ENCODE measurements around the gene TSPEAR.
"Not testable (repeated sequence)": the region's sequence is repeated elsewhere in the genome, so short reads cannot be mapped to it uniquely, and the experiment has no call there.

Gene TSPEAR

GRCh38 chr21:44508711-44509445 is 202.5 kb downstream of the TSPEAR start:
- 91 to 93% methylated on average over 22 of the region's 30 CpGs for WGBS, 2 experiments (ENCODE audit: insufficient coverage in 2 of 2)
- Histone ChIP-seq H3K4me3 (ENCODE audit: extremely low read depth, insufficient read depth, low read length, poor library complexity, severe bottlenecking) (no peak overlapping the region), H3K9me3 (ENCODE audit: control insufficient read depth, low read length) (no peaks in the 10 kb centered on the region), H3K36me3 (ENCODE audit: control insufficient read depth, insufficient read depth, low read length) (no peaks in the 10 kb centered on the region), H3K27ac (ENCODE audit: low read depth, low read length, severe bottlenecking) (no peak overlapping the region), H3K4me1 (ENCODE audit: control insufficient read depth, insufficient read depth, low read length, poor library complexity, severe bottlenecking) (peaks cover 2% of the 10 kb centered on the region)

DNA sequence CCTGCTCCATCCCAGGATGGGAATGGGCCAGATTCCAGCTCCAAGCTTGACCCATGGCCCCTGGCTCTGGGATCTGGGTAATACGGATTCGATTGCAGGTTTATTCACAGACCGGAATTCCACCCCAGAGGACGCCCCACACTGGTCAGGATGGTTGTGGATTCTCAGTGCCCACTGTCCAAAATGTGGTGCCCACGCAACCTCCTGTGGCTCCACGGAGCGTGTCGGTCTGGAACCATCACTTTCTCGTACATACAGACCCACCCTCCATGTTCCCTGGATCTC is 203.0 kb downstream of the TSPEAR start:
- WGBS, 2 experiments (ENCODE audit: insufficient coverage in 2 of 2): 85 to 98% methylated on average over 9 of the region's 9 CpGs
- no peaks in the 10 kb centered on the region for H3K36me3 ChIP-seq (ENCODE audit: control insufficient read depth, insufficient read depth, low read length)
- H3K4me3 ChIP-seq (ENCODE audit: extremely low read depth, insufficient read depth, low read length, poor library complexity, severe bottlenecking): no peak overlapping the region
- no peak overlapping the region for H3K27ac ChIP-seq (ENCODE audit: low read depth, low read length, severe bottlenecking)
- H3K9me3 ChIP-seq (ENCODE audit: control insufficient read depth, low read length): no peaks in the 10 kb centered on the region
- H3K4me1 ChIP-seq (ENCODE audit: control insufficient read depth, insufficient read depth, low read length, poor library complexity, severe bottlenecking): peaks cover 2% of the 10 kb centered on the region

DNA sequence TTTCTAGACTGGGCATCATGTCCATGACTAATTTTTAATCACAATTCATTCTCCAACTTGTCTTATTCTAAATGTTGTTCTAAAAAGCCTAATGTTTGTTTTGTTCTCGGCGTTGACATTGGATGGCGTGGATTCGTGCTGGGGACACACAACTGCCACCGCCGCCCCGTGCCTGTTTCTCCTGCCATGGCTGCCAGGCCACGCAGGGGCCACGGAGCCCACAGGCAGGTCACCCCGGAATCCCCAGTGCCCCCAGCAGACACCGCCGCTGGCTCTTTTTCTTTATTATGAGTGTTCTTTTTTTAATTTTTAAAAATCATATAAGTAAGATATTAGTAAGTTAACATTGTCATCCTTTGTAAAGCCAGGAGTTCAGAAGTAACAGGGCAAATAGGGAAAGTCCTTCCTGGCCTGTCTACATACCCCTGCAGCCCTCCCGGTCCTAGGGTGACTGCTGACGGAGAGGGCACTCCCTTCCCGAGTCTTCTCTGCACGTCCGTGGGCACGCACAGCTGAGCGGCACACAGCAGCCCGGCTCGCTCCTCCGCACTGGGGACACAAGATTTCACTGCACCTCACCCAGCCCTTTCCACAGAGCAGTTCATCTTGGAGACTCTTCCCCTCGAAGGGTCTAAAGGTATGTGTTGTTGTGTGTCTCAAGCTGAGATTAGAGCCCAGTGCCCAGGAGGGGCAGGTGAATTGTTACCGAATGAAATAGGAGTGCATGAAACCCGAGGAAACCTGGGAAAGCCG is 203.5 kb downstream of the TSPEAR start:
- no peak overlapping the region for H3K4me3 ChIP-seq (ENCODE audit: extremely low read depth, insufficient read depth, low read length, poor library complexity, severe bottlenecking)

DNA sequence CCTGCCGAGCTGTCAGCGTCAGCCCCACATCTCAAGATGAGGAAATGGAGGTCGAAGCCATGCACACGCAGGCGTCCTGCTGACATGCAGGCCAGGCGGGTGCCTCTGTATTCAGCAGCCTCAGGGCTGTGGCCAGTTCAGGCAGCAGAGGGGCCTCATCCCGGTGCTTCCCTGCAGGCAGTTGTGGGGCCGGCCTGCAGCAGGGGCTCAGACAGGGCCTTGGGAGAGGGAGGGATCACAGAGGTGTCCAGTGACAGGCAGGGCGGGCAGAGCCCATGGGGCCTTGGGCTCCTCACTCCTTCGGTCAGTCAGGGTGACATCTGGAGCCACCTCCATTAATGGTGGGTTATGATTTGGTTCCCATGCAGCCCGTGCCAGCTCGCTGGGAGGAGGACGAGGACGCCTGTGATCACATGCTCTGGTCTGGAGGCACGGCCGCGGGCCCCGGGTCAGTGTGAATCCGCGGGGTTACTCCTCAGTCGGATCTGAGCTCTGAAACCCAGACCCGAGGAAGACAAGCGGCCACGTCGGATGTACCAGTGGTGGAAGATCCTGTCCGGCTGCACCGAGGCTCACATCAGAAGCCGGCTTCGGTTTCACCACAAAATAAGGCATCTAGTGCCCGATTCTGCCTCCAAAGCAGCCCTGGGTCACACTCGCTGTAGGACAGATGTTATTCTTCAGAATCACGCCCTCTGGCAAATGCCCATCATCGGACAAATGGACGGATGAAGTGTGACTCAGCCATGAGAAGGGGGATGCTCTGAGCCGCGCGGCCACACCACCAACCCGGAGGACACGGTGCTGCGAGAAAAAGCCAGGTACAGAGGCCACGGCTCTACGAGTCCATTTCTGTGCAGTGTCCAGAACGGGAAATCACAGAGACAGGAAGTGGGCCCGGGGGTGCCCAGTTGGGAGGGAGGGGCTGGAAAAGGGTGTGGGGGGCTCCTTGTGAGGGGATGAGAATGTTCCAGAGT is 204.8 kb downstream of the TSPEAR start:
- no peak overlapping the region for H3K4me3 ChIP-seq (ENCODE audit: extremely low read depth, insufficient read depth, low read length, poor library complexity, severe bottlenecking)
- H3K36me3 ChIP-seq (ENCODE audit: control insufficient read depth, insufficient read depth, low read length): no peaks in the 10 kb centered on the region
- WGBS, 2 experiments (ENCODE audit: insufficient coverage in 2 of 2): 88 to 90% methylated on average over 42 to 43 of the region's 44 CpGs
- H3K27ac ChIP-seq (ENCODE audit: low read depth, low read length, severe bottlenecking): no peak overlapping the region
- H3K4me1 ChIP-seq (ENCODE audit: control insufficient read depth, insufficient read depth, low read length, poor library complexity, severe bottlenecking): peaks cover 2% of the 10 kb centered on the region
- no peaks in the 10 kb centered on the region for H3K9me3 ChIP-seq (ENCODE audit: control insufficient read depth, low read length)

More for the DNA sequence above, 203.5 kb downstream of the TSPEAR start:
- Histone ChIP-seq H3K36me3 (ENCODE audit: control insufficient read depth, insufficient read depth, low read length) (no peaks in the 10 kb centered on the region), H3K27ac (ENCODE audit: low read depth, low read length, severe bottlenecking) (no peak overlapping the region), H3K4me1 (ENCODE audit: control insufficient read depth, insufficient read depth, low read length, poor library complexity, severe bottlenecking) (peaks cover 2% of the 10 kb centered on the region), H3K9me3 (ENCODE audit: control insufficient read depth, low read length) (no peaks in the 10 kb centered on the region)
- WGBS, 2 experiments (ENCODE audit: insufficient coverage in 2 of 2): 91 to 92% methylated on average over 13 to 17 of the region's 26 CpGs

DNA sequence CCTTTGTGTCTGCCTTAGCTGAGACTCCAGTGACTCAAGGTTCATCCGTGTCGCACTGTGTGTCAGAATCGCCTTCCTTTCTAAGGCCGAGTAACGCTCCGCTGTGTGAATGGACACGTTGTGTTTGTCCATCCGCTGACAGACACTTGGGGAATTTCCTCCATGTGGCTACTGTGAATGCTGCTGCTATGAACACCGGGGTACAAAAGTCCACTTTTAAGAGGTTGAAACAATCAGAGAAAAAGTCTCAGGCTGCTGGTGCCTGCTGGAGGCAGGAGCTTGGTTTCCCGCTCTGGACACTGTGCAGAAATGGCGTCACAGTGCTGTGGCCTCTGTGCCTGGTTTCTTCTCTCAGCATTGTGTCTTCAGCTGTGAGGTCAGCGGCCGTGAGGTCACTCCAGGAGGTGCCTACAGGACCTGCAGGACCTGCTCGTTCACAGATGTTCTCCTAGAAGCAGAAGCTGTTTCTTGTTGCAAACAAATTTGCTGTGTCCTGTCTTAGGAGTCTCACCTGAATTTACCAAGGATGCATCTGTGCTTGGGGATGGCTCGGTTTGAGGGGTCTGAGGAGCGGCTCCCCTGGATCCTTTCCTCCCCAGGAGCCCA is 205.6 kb downstream of the TSPEAR start:
- peaks cover 2% of the 10 kb centered on the region for H3K4me1 ChIP-seq (ENCODE audit: control insufficient read depth, insufficient read depth, low read length, poor library complexity, severe bottlenecking)
- no peaks in the 10 kb centered on the region for H3K9me3 ChIP-seq (ENCODE audit: control insufficient read depth, low read length)
- WGBS, 2 experiments (ENCODE audit: insufficient coverage in 2 of 2): 88 to 94% methylated on average over 16 of the region's 16 CpGs
- H3K36me3 ChIP-seq (ENCODE audit: control insufficient read depth, insufficient read depth, low read length): no peaks in the 10 kb centered on the region
- no peak overlapping the region for H3K27ac ChIP-seq (ENCODE audit: low read depth, low read length, severe bottlenecking)
- H3K4me3 ChIP-seq (ENCODE audit: extremely low read depth, insufficient read depth, low read length, poor library complexity, severe bottlenecking): no peak overlapping the region

DNA sequence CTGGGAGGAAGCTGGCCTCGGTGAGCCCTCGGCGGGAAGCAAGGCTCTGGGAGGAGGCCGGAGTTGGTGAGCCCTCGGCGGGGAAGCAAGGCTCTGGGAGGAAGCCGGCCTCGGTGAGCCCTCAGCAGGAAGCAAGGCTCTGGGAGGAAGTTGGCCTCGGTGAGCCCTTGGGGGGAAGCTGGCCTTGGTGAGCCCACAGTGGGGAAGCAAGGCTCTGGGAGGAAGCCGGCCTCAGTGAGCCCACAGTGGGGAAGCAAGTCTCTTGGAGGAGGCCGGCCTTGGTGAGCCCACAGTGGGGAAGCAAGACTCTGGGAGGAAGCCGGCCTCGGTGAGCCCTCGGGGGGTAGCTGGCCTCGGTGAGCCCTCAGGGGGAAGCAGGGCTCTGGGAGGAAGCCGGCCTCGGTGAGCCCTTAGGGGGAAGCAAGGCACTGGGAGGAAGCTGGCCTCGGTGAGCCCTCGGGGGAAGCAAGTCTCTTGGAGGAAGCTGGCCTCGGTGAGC is 207.4 kb downstream of the TSPEAR start:
- no peaks in the 10 kb centered on the region for H3K36me3 ChIP-seq (ENCODE audit: control insufficient read depth, insufficient read depth, low read length)
- no peak overlapping the region for H3K4me3 ChIP-seq (ENCODE audit: extremely low read depth, insufficient read depth, low read length, poor library complexity, severe bottlenecking)
- H3K4me1 ChIP-seq (ENCODE audit: control insufficient read depth, insufficient read depth, low read length, poor library complexity, severe bottlenecking): no peaks in the 10 kb centered on the region
- H3K27ac ChIP-seq (ENCODE audit: low read depth, low read length, severe bottlenecking): no peak overlapping the region
- WGBS, 2 experiments (ENCODE audit: insufficient coverage in 2 of 2): 91 to 93% methylated on average over 19 to 20 of the region's 20 CpGs
- no peaks in the 10 kb centered on the region for H3K9me3 ChIP-seq (ENCODE audit: control insufficient read depth, low read length)

DNA sequence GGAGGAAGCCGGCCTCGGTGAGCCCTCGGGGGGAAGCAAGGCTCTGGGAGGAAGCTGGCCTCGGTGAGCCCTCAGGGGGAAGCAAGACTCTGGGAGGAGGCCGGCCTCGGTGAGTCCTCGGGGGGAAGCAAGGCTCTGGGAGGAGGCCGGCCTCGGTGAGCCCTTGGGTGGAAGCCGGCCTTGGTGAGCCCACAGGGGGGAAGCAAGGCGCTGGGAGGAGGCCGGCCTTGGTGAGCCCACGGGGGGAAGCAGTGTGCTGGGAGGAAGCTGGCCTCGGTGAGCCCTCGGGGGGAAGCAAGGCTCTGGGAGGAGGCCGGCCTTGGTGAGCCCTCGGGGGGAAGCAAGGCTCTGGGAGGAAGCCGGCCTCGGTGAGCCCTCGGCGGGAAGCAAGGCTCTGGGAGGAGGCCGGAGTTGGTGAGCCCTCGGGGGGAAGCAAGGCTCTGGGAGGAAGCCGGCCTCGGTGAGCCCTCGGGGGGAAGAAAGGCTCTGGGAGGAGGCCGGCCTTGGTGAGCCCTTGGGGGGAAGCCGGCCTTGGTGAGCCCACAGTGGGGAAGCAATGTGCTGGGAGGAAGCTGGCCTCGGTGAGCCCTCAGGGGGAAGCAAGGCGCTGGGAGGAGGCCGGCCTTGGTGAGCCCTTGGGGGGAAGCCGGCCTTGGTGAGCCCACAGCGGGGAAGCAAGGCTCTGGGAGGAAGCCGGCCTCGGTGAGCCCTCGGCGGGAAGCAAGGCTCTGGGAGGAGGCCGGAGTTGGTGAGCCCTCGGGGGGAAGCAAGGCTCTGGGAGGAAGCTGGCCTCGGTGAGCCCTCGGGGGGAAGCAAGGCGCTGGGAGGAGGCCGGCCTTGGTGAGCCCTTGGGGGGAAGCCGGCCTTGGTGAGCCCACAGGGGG is 208.1 kb downstream of the TSPEAR start:
- H3K4me3 ChIP-seq (ENCODE audit: extremely low read depth, insufficient read depth, low read length, poor library complexity, severe bottlenecking); H3K36me3 ChIP-seq (ENCODE audit: control insufficient read depth, insufficient read depth, low read length); H3K27ac ChIP-seq (ENCODE audit: low read depth, low read length, severe bottlenecking); H3K4me1 ChIP-seq (ENCODE audit: control insufficient read depth, insufficient read depth, low read length, poor library complexity, severe bottlenecking); H3K9me3 ChIP-seq (ENCODE audit: control insufficient read depth, low read length): not testable (repeated sequence)
- 87 to 90% methylated on average over 24 to 27 of the region's 44 CpGs for WGBS, 2 experiments (ENCODE audit: insufficient coverage in 2 of 2)

- H3K4me1 ChIP-seq (ENCODE audit: control insufficient read depth, insufficient read depth, low read length, poor library complexity, severe bottlenecking): no peaks in the 10 kb centered on the region
- no peak overlapping the region for H3K27ac ChIP-seq (ENCODE audit: low read depth, low read length, severe bottlenecking)
- H3K4me3 ChIP-seq (ENCODE audit: extremely low read depth, insufficient read depth, low read length, poor library complexity, severe bottlenecking): no peak overlapping the region
- H3K9me3 ChIP-seq (ENCODE audit: control insufficient read depth, low read length): no peaks in the 10 kb centered on the region
- H3K36me3 ChIP-seq (ENCODE audit: control insufficient read depth, insufficient read depth, low read length): no peaks in the 10 kb centered on the region
- WGBS, 2 experiments (ENCODE audit: insufficient coverage in 2 of 2): 89 to 95% methylated on average over 9 to 19 of the region's 27 CpGs
Observed at GRCh38 chr21:44502171-44502958, 209.0 kb downstream of the TSPEAR start.

- Histone ChIP-seq H3K4me1 (ENCODE audit: control insufficient read depth, insufficient read depth, low read length, poor library complexity, severe bottlenecking) (no peaks in the 10 kb centered on the region), H3K4me3 (ENCODE audit: extremely low read depth, insufficient read depth, low read length, poor library complexity, severe bottlenecking) (no peak overlapping the region), H3K27ac (ENCODE audit: low read depth, low read length, severe bottlenecking) (no peak overlapping the region), H3K9me3 (ENCODE audit: control insufficient read depth, low read length) (peaks cover 12% of the 10 kb centered on the region), H3K36me3 (ENCODE audit: control insufficient read depth, insufficient read depth, low read length) (no peaks in the 10 kb centered on the region)
- 93 to 94% methylated on average over 12 to 15 of the region's 19 CpGs for WGBS, 2 experiments (ENCODE audit: insufficient coverage in 2 of 2)
Observed at GRCh38 chr21:44500111-44500510, 211.3 kb downstream of the TSPEAR start.

All from mesodermal cell (in vitro differentiated cells).